HG03521 (cell line): Measurements from ENCODE around the gene P2RX1.

ENCODE experiments used
- ATAC-seq: cut with Tn5 transposase; IDR thresholded peaks from one replicate; pipeline ENCODE4 v1.9.1; 2021; ENCODE audit warnings: mild to moderate bottlenecking, moderate library complexity; ENCODE audit not compliant: unreplicated experiment

P2RX1 gene

DNA sequence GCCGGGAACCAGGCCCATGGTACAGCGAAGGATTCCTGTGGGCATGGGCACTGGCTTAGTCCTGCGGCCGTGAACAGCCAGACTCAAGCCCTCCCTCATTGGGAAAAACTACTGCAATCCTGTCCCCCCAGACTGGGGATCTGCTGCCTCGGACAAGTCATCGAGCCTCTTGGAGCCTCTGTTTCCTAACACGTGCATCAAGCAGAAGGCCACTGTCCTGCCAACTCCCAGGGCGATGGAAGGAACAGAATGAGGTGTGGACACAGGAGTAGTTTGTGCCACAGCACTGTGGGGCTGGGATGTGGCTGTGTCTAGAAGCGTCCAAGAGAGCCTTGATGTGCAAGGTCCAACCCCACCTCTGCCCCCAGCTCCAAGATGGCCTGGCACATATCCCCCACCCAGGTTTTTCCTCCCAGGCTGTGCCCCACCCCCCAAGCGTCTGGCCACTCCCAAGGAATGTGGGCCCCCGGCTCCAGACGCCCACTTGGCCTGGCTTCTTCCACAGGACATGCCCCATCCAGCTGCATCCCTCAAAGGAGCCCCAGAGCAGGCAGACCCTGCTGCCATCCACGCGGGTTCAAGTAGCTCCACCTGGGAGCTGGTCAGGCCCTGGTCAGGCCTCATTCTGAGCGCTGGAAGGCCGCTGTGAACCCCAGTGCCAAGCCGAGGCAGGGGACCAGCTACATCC is 26.8 kb downstream of the P2RX1 start:
- no peak for ATAC-seq

DNA sequence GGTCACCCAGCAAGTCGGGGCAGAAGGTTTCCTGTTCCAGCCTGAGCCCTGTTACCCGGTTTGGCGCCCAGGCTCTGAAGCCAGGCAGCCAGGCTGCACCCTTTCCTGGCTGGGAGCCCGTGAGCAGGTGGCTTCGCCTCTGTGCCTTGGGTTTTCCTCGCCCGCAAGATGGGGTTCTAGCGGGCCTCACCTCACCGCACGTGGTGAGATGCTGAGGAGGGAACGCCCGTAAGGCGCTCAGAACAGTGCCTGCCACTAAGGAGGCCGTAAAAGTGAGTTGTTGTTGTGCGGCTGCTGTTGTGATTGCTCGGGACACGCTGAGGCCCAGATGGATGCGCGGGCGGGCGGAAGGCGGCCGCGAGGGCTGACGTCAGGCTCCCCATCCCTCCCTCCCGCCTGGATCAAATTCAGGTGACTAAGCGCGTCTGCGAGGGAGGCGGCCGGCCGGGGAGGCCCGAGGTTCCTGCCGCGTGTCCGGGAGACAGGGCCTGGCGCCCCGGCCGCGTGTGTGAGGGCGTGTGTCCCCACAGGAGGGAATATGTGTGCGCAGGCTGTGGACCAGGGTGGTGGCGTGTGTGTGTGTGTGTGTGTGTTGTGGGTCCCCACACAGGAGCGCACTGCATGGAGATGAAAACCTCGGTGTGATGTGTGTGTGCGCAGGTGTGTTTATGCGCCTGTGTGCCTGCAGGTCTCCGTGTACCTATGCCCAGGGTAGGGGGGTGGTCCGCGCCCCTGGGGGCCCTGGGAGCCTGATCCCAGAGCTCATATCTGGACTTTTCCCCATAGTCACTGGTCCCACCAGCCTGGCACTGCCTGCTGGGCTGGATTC is 27.7 kb downstream of the P2RX1 start:
- no peak for ATAC-seq

DNA sequence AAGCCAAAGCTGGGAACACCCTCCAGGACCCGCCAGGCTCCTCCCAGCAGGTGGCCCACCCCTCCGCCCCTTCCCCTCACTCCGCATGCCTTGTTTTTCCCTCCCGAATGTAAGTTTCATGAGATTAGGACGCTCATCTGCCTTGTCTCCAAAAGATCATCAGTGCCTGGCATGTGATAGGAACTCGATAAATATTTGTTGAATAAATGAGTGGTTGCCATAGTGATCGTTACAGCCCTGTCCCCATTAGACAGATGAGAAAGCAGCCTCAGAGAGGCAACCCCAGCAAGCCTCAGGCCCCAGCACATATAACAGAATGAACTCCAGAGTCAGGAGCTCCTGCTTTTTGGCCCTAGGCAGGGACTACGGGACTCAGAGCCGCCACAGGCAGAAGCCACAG is 28.5 kb downstream of the P2RX1 start:
- ATAC-seq, result no peak

DNA sequence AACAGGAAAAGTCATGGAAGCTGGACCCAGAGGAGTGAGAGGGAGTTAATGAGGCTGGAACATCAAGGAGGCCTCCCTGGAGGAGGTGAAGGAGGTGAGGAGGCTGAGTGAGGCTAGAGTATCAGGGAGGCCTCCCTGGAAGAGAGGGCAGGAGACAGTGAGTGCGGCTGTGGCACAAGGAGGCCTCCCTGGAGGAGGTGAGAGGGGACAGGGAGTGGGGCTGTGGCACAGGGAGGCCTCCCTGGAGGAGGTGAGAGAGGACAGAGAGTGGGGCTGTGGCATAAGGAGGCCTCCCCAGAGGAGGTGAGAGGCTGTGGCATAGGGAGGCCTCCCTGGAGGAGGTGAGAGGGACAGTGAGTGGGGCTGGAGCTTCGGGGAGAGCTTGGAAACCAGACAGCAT is 28.9 kb downstream of the P2RX1 start:
- ATAC-seq, result no peak

DNA sequence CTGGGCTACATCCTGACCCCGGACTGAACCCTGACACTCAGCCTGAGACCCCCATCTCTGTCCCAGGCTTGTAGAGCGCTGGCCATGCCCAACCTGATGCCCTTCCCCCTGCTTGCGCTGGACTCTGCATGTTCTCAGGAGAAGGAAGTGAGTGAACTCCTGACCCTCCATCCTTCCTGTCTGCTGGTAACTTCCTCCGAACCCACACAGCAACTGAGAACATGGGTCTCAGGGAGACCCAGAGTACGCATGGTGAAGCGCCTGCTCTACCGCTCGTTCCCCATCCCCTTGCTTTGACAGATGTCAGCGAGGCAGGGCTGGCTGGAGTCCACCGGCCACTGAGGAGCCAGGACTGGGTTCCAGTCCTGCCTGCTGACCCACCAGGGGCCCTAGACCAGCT is 29.5 kb downstream of the P2RX1 start:
- no peak for ATAC-seq

DNA sequence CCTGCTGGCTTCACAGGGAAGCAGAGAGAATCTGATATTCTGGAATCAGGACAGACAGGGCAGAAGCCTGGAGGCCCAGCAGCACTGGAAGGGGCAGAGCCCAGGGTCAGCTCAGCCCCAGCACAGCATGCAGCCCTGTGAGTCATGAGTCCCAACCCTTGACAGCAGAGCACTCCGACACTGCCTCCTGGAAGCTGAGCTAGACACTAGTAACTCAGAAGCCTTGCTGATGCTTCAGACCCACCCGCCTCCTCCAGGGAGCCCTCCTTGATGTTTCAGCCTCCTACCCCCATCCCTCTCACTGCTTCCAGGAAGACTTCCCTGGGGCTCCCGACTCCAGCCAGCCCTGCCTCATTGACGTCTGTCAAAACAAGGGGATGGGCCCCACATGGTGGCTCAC is 30.3 kb downstream of the P2RX1 start:
- no peak for ATAC-seq

DNA sequence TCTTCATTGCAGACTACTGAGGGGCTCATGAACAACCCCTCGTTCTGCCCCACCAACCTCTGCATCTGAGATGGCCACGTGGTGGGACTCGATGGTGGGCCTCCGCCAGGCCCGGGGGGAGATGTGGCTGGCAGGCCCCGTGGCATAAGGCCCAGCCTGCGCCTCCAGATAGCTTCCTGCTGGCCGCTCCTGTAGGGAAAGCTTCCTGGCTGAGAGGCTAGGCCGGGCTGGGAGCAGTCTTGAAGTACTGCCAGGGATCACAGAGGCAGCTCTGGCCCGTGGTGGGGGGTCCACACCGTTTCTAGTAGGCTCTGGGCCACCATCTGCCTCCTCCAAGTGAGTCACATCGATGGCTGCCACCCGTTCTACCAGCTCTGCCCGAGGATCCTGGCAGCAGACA is 31.0 kb downstream of the P2RX1 start:
- ATAC-seq, result no peak

DNA sequence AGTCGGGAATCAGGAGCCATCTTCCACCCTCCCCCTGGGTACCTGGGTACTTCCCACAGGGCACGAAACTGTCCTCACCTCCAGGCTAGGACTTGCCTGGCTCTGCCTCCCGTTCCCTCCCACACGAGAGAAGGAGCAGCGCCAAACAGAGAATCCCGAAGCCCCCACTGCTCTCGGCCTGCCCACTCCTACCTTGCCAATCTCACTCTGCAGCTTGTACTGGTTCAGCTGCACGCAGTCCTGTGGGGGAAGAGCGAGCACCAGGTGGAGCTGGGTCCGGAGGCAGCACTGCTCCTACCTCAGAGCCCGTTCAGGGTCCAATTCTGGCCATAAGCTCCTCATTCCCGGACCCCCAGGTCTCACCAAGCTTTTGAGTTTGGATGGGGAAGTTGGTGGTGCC is 32.1 kb downstream of the P2RX1 start:
- ATAC-seq, result no peak

DNA sequence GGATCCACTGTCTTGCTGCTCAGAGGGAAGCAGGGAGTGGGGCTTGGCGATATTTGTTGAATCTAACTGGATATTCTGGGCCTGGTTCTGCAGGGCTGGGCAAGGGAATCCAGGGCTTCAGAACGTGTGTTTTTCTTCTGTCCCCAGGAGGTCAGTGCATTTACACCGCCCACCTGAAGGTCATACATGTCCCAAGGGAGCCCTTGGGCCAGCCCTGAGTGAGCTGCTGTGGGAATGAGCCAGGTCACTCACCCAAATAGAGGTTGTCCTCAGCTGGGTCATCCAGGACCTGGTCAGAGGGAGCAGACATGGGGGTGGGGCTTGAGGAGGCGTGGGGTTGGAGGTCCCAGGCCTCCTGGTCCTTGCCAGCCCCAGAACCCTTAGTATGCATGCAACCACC is 34.0 kb downstream of the P2RX1 start:
- no peak for ATAC-seq

DNA sequence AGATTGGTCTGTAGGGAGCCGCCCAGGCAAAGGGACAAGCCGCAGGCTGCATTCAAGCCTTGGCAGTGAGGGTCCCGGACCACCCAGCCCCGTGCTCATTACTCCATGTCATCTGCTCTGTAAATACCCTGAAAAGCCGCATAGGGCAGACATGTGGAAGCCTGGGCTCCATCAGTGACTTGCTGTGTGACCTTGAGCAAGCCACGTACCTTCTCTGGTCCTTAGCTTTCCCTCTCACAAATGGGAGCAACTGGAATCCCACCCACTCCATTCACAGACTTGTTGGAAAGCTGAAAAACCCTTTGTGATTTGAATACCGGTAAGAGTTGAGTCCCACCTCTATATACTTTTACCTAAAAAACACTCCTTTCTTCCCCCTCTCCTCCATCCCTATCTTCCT is 35.3 kb downstream of the P2RX1 start:
- ATAC-seq, result no peak

DNA sequence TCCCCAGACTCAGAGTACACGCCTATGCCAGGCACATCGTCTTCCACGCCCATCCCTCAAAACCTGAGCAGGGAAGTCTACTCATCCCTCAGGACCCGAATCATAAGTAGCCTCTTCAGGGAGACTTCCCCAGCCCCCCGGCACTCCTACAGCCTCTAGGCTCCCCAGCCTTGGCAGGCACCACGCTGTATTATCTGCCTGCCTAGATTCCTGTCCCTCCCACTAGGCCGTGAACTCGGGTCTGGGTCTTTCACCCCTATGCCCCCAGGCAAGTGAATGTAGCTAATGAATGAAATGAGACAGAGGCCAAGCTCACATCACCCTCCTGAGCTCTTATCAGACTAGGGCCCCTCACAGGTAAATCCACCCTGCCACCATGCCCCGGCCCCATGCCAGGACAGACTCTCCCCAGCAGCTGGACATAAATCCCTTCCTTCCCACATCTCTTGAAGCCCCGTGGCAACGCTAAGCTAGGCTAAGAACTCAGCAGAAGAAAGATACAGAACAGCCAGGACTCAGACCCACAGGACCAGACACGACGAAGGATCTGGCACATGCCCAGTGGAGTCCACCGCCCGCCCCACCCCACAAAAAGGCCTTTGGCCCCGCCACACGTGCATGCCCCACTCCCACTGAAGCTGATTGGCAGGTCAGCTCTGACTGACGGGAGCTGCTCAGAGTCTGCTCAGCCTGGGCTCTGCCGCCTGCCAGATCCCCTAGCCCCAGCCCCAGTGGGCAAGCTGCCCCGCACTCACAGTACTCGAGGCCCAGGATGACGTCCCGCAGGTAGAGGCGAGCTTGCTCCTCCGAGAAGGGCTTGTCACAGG is 36.5 kb downstream of the P2RX1 start:
- ATAC-seq, result no peak

DNA sequence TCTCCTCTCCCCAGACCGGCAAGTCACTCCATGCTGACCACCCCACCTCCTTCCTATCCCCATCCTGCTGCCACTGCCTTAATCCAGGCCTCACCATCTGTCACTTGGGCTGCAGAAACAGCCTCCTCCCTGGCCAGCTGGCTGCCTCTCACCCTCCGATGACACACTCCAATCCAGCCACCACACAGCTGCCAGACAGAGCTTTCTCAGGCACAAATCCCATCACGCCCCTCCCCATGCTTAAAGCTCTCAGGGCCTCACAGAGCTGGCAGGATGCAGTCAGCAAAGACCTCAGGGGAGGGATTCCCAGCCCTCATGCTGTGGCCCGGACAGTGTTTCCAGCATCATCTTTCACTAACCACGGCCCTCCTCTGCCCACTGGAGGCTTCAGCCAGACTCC is 37.1 kb downstream of the P2RX1 start:
- no peak for ATAC-seq

DNA sequence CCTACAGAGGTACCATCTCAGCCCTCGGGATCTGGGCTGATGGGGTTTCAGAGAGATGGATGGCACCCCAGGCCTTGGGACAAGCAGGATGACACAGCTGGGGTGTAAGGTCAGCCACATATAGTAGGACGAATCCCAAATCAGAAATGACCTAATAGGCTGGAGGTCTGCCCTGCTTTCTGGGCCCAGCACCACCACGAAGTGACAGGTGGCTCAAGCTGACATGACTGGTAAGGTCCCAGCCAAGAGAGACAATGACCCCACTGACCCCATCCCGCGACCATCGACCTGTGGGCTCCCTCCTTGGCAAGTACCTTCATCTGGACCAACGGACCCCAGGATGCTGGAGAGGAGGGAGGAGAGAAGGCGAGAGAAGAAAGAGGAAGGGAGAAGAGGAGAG is 39.0 kb downstream of the P2RX1 start:
- no peak for ATAC-seq

DNA sequence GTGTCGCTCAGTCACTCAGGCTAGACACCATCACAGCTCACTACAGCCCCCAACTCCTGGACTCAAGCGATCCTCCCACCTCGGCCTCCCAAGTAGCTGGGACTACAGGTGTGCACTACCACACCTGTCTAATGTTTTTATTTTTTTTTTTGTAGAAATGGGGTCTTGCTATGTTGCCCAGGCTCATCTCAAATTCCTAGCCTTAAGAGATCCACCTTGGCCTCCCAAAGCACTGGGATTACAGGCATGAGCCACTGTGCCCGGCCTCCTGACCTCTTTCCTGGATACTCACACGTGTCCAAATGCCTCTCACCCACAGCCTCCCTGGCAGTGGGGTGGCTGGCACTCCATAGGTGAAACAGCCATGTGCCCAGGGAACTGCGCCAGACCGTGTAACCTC is 40.9 kb downstream of the P2RX1 start:
- ATAC-seq, result no peak

DNA sequence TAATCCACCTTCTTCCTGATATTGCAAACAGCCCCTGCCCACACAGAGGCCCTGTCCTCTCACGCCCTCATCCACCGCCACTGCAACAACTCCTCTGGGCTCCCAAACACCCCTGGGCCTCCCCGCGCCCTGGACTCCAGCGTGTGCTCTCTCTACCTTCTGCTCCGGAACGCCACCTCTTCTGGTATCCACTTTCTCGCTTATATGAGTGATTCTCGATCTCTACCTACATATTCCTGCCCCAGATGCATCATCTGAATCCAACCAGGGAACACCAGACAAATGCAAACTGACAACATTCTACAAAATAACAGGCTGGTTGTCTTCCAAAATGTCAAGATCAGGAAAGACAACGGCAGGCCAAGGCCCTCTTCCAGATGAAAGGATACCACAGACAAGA is 42.4 kb downstream of the P2RX1 start:
- ATAC-seq, result no peak

DNA sequence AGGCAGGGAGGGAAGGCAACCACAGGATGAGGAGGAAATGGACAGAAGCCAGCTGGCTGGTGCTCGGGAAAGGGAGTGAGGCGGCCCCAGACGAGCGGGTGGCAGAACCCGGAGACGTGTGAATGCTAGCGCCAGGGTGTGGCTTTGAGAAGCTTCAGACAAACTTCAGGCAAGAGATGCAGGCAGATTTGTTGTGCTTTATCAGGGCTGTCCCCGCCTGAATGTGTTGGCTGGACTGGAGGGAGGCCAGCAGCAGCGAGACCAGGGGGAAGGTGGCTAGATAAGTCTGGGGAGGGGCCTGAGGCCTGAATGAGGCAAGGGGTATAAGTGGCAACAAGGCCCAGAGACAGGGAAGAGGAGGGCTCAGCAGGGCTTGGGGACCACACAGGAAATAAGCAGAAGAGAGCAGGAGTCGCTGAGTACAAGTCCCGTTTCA is 45.4 kb downstream of the P2RX1 start:
- ATAC-seq, result no peak

DNA sequence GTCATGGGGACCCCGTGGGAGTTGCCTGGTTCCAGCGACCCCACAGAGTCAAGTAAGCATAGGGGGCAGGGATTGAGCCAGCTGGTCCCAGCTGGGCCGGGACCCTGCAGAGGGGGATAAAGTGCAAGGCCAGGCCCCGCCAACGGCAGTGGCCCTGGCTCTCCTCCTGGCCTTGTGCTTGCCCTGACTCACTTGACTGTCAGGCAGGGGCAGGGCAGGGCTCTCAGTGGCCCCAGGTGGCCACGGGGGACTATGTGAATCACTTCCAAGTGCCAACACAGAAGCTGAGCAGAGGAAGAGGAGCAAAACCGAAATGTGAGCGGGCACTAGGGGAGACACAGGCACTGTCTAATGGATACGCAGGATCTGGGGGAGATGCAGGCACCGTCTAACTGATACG is 48.7 kb downstream of the P2RX1 start:
- no peak for ATAC-seq

DNA sequence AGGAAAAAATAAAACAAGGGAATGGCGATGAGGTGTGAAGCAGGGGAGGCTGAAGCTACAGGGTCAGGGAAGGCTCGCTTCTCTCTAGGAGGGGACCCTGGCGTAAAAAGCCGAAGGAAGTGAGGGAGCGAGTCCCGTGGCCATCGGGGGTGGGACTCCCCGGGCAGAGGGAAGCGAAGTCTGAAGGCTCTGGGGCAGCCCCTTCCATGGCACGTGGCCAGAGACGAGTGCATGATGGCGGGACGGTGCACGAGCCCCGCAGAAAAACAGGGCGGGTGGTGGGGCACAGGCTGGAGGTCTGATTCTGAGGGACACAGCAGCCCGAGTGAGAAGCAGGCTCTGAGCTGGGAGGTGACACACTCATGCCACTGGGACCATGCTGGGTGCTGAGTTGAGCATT is 49.2 kb downstream of the P2RX1 start:
- no peak for ATAC-seq

DNA sequence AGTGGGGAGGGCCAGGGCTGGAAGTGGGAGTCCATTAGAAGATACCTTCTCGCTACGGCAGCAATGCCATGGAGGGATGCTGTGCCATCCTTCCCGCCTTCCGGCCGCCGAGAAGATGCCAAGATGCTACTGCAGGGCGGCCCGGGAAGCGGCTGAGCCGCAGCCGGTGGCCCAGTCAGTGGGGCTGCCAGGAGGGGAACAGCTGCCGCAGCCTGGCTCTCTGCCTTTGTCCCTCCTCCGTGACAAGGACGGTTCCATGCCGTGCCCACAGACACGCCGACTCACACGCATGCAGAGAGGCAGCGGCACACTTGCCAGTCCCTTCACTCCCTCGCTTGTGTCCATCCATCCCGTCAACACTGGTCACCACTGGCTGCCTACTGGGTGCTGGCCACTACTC is 50.0 kb downstream of the P2RX1 start:
- ATAC-seq, result no peak

DNA sequence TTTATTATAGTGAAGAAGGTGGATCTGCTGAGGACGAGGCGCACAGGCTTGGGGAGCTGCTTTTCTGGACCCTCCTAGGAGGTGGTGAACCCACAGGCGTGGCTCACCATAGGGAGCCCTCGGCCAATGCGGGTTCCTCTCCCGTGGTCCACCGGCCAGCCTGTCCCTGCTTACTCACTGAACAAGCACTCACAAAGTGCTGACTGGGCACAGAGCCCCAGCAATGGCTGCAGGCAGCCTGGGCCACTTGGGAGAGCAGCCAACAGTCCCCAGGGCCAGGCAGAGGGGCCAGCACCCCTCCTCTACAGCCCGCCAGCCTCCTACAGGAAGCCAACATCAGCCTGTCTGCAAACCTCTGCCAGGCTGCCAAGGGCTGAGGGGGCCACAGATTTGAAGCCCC is 51.1 kb downstream of the P2RX1 start:
- no peak for ATAC-seq

DNA sequence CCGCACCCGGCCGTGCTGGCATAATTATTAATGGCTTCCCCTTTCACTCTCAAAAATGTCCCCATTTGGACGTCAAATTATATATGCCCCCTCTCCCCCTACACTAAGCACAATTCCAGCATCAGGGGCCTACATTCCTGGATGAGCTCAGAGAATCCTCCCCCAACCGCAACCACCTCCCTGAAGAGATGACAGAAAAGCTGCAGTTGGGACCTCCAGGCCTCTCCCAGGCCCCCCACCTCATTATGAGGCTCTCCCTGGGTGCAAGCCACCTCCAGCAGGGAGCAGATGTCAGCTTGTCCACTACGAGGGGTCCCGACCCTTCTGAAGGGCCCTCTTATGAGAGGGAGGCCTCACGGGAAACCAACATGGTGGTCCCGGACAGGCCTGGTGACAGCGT is 51.7 kb downstream of the P2RX1 start:
- ATAC-seq, result no peak
